Measurements from ENCODE around the gene BACH2. TPM values are rescaled to one million over a fixed set of nuclear protein-coding genes. Genes with fewer than 3 reads are reported as not detected.

The BACH2 gene
- polyA plus RNA-seq, 1 experiment: 2.2 TPM

- Histone ChIP-seq H3K9me3 (ENCODE audit: control insufficient read depth, insufficient read depth, low read length) (peaks cover under 1% of the 10 kb centered on the region; the same call in 1 of the 2 replicates), H3K4me3 (ENCODE audit: low read depth, low read length) (peak overlapping the region; percentile 27), H3K27ac (ENCODE audit: low read depth, low read length) (peak overlapping the region; percentile 97), H3K27me3 (ENCODE audit: control insufficient read depth, insufficient read depth, low read length) (no peaks in the 10 kb centered on the region)
- TF ChIP-seq, protein P1, sequence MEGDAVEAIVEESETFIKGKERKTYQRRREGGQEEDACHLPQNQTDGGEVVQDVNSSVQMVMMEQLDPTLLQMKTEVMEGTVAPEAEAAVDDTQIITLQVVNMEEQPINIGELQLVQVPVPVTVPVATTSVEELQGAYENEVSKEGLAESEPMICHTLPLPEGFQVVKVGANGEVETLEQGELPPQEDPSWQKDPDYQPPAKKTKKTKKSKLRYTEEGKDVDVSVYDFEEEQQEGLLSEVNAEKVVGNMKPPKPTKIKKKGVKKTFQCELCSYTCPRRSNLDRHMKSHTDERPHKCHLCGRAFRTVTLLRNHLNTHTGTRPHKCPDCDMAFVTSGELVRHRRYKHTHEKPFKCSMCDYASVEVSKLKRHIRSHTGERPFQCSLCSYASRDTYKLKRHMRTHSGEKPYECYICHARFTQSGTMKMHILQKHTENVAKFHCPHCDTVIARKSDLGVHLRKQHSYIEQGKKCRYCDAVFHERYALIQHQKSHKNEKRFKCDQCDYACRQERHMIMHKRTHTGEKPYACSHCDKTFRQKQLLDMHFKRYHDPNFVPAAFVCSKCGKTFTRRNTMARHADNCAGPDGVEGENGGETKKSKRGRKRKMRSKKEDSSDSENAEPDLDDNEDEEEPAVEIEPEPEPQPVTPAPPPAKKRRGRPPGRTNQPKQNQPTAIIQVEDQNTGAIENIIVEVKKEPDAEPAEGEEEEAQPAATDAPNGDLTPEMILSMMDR (IDR thresholded peaks at IDR 0.05; ENCODE audit: low read depth, low read length): no peak
- ChIA-PET POLR2A (interaction anchor here (0.7 to 3.3 kb wide), 15 partner anchors 23 to 232 kb away, joined by 3 to 47 read pairs (median 11); partner anchors contain the start of gene BACH2), CTCF (interaction anchor here (1.1 to 2.5 kb wide), 4 partner anchors 73 to 277 kb away, joined by 3 to 12 read pairs (median 4); no protein-coding TSS in a partner anchor)
- no peak for DNase-seq (ENCODE audit: low read depth, low spot score)
Observed at GRCh38 chr6:90217506-90218127, 79.0 kb downstream of the BACH2 start.

DNA sequence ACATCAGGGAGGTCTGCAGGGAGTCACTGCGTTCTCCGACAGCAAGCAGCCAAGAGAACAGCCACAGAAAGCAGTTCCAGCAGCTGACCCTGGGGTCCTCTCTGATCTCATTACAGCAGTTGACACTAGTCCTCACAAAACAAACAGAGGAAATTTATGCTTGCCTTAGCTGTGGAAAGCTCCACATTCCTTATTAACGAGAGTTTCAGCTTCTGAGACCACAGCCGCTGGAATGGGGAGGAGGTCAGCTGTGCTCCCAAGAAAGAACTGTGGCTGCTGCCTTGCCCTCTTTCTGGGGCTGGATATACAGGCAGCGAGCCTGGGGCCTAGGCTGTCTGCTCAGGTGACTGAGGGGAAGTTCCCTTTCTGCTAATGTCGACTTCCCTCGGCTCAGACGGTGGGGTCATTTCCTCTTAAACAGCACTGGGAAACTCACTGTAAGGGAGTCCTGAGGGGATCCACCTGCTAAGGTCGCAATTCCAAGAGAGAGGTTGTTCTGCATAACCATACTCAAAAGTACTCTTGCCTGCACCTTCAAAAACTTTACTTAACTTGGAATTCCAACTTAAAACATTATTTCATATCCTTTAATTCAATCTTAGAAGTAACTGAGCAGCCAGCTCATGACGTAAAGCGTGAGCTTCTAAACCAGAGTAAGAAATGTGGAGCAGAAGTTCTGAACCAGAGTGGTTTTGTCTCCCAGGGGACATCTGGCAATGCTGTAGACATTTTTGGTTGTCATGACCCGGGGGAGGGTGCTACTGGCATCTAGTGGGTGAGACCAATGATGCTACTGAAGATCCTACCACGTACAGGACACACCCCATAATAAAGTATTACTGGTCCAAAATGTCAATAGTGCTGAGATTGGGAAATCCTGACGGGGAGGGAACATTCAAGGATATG is 80.3 kb downstream of the BACH2 start:
- Histone ChIP-seq H3K27ac (ENCODE audit: low read depth, low read length) (no peak overlapping the region), H3K27me3 (ENCODE audit: control insufficient read depth, insufficient read depth, low read length) (no peaks in the 10 kb centered on the region), H3K4me3 (ENCODE audit: low read depth, low read length) (no peak overlapping the region), H3K9me3 (ENCODE audit: control insufficient read depth, insufficient read depth, low read length) (no peaks in the 10 kb centered on the region)
- TF ChIP-seq, protein P1 (IDR thresholded peaks at IDR 0.05; ENCODE audit: low read depth, low read length): no peak
- ChIA-PET CTCF (interaction anchor here (0.6 to 2.5 kb wide), 4 partner anchors 152 to 276 kb away, joined by 3 to 12 read pairs (median 3); no protein-coding TSS in a partner anchor), POLR2A (interaction anchor here (3.1 to 3.3 kb wide), 2 partner anchors 22 to 230 kb away, joined by 24 to 47 read pairs; no protein-coding TSS in a partner anchor)
- DNase-seq (ENCODE audit: low read depth, low spot score): no peak

DNA sequence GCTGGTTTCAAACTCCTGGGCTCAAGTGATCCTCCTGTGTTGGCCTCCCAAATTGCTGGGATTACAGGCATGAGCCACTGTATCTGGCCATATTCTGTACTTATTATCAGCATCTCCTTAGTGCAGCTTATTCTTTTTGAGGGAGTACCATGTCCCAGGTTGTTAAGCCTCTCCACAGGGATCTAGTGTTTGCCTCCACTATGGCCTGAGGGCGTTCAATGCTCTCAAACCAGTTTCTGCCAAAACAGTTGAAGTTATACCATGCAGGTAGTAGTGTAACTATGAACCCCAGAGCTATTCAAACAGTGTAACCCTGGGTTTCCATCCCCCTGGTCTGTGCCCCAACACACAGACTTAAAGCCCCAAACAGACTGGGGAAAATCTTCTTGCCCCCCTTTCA is 81.7 kb downstream of the BACH2 start:
- no peak for DNase-seq (ENCODE audit: low read depth, low spot score)
- CTCF ChIA-PET: interaction anchor here (0.6 to 1.2 kb wide), 4 partner anchors 15 to 274 kb away, joined by 3 to 6 read pairs (median 4); no protein-coding TSS in a partner anchor
- TF ChIP-seq, protein P1 (IDR thresholded peaks at IDR 0.05; ENCODE audit: low read depth, low read length): no peak
- POLR2A ChIA-PET: no interaction called here
- H3K9me3 ChIP-seq (ENCODE audit: control insufficient read depth, insufficient read depth, low read length): no peaks in the 10 kb centered on the region
- no peak overlapping the region for H3K27ac ChIP-seq (ENCODE audit: low read depth, low read length)
- H3K4me3 ChIP-seq (ENCODE audit: low read depth, low read length): no peak overlapping the region
- H3K27me3 ChIP-seq (ENCODE audit: control insufficient read depth, insufficient read depth, low read length): no peaks in the 10 kb centered on the region

GRCh38 chr6:90214461-90214860 is 82.2 kb downstream of the BACH2 start:
- Histone ChIP-seq H3K9me3 (ENCODE audit: control insufficient read depth, insufficient read depth, low read length) (no peaks in the 10 kb centered on the region), H3K27me3 (ENCODE audit: control insufficient read depth, insufficient read depth, low read length) (no peaks in the 10 kb centered on the region), H3K4me3 (ENCODE audit: low read depth, low read length) (no peak overlapping the region), H3K27ac (ENCODE audit: low read depth, low read length) (no peak overlapping the region)
- CTCF ChIA-PET: interaction anchor here (0.6 to 1.2 kb wide), 4 partner anchors 15 to 267 kb away, joined by 3 to 13 read pairs (median 4); no protein-coding TSS in a partner anchor
- DNase-seq (ENCODE audit: low read depth, low spot score): no peak
- POLR2A ChIA-PET: no interaction called here
- TF ChIP-seq, protein P1 (IDR thresholded peaks at IDR 0.05; ENCODE audit: low read depth, low read length): no peak

Measured in AG04450 (cell line).